HFF-Myc (cell line): ENCODE measurements around the gene MBNL3.

Experiments used
- DNase-seq: peaks from one replicate; pipeline ENCODE4 v3.0.0-alpha.2; 2011; ENCODE audit warnings: low read depth; ENCODE audit errors: extremely low read depth
- H3K4me3 ChIP-seq: replicated peaks from 2 replicates; pipeline ENCODE4 v1.5.1; 2011; ENCODE audit warnings: low read depth, mild to moderate bottlenecking, control low read depth, low read length
- CTCF ChIP-seq: IDR thresholded peaks from 2 replicates; pipeline ENCODE4 v1.5.1; 2012; ENCODE audit warnings: mild to moderate bottlenecking, low read depth, low read length, control low read depth; ENCODE audit errors: missing control alignments

MBNL3 gene

DNA sequence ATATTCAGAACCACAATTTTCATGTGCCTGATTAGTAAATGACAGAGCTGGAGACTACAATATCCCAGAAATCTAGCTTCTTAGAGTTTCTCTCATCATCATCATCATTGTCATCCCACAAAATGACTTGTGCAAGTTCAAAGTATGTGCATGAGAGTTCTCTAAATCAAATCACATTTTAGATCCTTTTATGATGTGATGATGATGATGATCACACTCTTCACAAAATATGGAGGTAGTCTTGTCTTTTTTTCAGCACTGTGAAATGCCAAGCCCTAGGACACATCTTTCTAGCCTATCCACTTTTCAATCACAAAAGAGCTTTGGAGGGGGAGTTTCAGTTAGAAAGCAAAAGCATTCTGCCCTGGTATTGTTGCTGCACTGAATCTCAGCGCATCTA is 7.4 kb downstream of the MBNL3 start:
- DNase-seq = no peak
- no peak overlapping the region for H3K4me3 ChIP-seq
- TF ChIP-seq CTCF = no peak

DNA sequence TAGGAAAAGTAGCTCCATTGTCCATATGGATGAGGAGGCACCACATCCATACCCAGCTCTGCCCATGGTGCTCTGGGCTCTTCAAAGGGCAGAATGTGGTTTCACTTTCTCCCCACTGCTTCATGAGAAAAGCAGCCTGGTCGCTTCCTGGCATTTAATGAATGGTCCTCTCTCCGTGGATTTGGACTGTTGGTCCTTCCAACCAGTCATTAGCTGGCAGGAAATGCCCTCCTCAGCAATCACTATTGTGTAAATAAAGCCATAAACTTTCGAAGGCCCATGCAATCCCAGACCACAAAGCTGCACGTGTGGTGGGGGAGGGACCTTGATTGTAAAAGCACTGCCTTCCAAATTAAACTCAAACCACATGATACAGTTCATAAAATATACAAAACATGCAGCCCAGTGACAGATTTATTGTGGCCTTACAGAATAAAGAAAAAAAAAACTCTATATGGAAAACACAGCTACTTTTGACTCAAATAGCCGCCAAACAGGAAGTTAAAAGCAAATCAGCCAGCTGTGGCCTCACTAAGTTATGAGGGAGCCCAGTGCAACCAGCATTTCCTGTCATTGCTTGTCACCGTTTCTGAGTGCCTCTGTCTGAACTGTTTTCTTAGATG is 8.1 kb downstream of the MBNL3 start:
- peak; percentile 85 for DNase-seq
- no peak for TF ChIP-seq CTCF
- H3K4me3 ChIP-seq = 0 out of 2 replicates have a peak overlapping the region, but pooled peaks have one; percentile 9

DNA sequence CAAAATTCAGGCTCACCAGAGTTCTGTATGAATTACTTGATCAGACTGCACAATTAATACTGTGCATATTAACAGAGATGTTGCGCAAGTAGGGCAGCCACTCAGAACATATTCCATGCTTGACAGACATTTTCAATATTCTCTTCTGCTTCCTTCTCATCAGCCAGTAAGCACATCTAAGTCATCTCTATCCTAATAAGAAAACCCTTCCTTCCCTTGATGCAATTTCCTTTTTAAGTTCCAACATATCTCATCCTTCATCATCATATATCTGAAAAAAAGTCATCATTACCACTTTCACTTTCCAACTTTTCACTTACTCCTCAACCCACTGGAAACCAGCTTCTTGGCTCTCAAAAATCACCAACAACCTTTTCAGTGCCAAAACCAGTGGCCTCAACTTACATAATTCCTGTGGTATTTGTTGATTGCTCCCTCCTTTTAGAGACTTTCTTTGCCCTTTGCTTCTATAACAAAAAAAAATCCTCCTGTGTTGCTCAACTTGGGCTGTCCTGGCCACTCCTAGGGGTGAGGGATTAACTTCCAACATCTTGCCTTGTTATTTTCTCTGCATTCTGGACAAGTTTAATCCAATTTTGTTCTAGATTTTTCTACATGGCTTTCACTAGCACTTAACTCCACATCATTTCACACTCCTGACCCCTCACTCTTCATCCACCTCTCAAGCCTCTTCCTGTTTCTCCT is 14.1 kb downstream of the MBNL3 start:
- no peak overlapping the region for H3K4me3 ChIP-seq
- no peak for DNase-seq
- no peak for TF ChIP-seq CTCF

DNA sequence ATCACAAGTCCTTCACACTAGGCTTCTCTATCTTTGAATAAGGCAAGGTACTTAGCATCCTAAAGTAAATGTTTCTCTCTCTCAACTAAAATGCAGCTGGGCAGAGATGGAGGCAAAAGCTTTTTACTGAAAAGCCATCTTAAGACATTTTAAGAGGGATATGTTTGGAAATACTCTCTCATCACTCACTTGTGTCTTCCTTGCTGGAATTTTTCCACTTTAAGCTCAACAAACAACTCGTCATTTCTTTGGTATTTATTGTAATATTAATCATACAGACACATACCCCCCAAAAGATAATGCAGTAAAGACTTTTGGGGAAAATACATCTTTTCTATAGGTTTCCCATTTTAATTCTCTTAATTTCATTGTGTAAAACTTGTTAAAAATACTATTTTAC is 16.4 kb downstream of the MBNL3 start:
- DNase-seq = no peak
- no peak for TF ChIP-seq CTCF
- H3K4me3 ChIP-seq = no peak overlapping the region

- no peak for DNase-seq
- TF ChIP-seq CTCF = no peak
- H3K4me3 ChIP-seq = no peak overlapping the region
These were observed 18.0 kb downstream of the MBNL3 start for GRCh38 chrX:132470831-132471230.

- no peak overlapping the region for H3K4me3 ChIP-seq
- TF ChIP-seq CTCF = no peak
- no peak for DNase-seq
These were observed 18.7 kb downstream of the MBNL3 start for GRCh38 chrX:132470179-132470578.
